ENCODE data around the gene IL36G.

IL36G gene

DNA sequence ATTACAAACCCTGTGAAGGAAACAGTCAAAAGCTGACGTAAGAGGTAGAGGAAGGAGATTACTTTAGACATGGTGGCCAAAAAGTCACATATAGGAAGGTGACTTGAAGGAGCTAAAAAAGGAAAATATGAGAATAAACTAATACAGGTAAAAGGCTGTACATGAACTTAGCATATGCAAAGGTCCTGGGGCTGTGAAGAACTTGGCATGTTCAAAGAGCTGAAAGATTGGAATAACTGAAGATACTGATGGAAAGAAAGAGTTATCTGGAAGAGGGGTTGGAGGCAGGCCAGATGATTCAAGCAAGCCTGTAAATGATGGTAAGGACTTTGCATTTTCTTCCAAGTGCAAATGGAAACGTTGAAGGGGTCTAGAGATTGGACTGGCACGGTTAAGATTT, 40.7 kb downstream of the IL36G start:
- no peak for DNase-seq (ENCODE audit: low spot score)

GRCh38 chr2:113021312-113021711, 43.5 kb downstream of the IL36G start:
- no peak for DNase-seq (ENCODE audit: low spot score)

DNA sequence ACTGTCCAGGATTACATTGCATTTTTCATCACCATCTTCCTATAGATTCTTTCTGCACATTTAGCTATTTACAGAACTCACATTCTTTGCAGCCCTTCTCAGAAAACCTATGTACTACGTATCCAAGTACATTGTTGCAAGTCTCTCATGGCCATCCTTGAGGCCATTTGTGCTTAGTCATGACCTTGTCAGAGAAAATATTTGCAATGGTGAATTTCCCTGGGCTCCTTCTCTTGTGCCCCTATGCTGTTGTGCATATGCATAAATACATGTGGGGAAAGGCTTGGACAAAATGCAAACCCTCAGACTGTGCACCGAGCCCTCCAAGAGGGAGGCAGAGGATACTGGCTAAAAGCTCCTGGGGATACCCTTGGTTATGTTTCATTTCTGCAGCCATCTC, 47.0 kb downstream of the IL36G start:
- no peak for DNase-seq (ENCODE audit: low spot score)

- DNase-seq (ENCODE audit: low spot score): no peak
These were observed 47.9 kb downstream of the IL36G start for GRCh38 chr2:113025737-113026136.

DNA sequence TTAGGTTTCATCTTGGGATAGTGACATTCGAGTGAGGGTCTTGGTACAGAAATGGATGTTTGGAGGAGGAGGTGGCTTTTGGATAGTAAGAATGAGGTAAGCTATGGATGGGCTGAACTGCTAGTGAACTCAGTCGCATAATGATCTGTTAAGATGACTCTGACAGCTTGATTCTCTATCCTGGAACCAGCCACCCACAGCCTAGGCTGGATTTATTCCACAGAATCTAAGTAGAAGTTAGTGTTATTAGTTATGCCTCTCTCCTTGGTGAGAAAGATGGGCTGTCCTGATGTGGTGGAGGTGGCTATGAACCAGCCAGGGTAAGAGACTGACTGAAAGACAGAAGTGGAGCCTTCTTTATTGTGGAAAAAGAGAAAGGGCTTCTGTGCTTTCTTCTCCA, 49.9 kb downstream of the IL36G start:
- DNase-seq (ENCODE audit: low spot score): no peak

- no peak for DNase-seq (ENCODE audit: low spot score)
These were observed 50.3 kb downstream of the IL36G start for GRCh38 chr2:113028112-113028511.

- no peak for DNase-seq (ENCODE audit: low spot score)
These were observed 54.9 kb downstream of the IL36G start for GRCh38 chr2:113032737-113033136.

GRCh38 chr2:113034016-113034415, 56.2 kb downstream of the IL36G start:
- DNase-seq (ENCODE audit: low spot score): no peak
